Spleen (tissue), 7 donors: ENCODE results near the gene LTBP1.

ENCODE experiments used
- CTCF ChIP-seq, 11 experiments: fragments of 200-600 bp in 7 of 11; fragments of 450-650 bp in 4 of 11; sonication (generic) in 4 of 11; IDR thresholded peaks in 8 of 11; conservative IDR thresholded peaks in 3 of 11; 1 replicate in 7 of 11; 2 replicates in 4 of 11; pipeline versions ENCODE4 v1.4.0 to v1.8.0; 2016 to 2021; ENCODE audit warnings: antibody characterized with exemption in 11 of 11, inconsistent platforms in 4 of 11, mild to moderate bottlenecking in 1 of 11
- POLR2A ChIP-seq, 3 donors: fragments of 450-650 bp; IDR thresholded peaks; one replicate each; pipeline ENCODE4 v1.5.1; 2017; ENCODE audit warnings: antibody characterized with exemption in 3 of 3, mild to moderate bottlenecking in 1 of 3
- donor health status: DM: no; HTN: no; CAD: no; lungs with moderate emphysema.
- donor health status: DM: no; HTN: no; CAD: no.
- donor health status: DM: no; HTN: no; CAD: no.

GRCh38 chr2:32969444-32970162 lies 22.9 kb downstream of the LTBP1 start:
- no peak for TF ChIP-seq CTCF (IDR thresholded peaks at IDR 0.05 in 8 of 11, conservative IDR thresholded peaks at IDR 0.05 in 3 of 11)
- TF ChIP-seq POLR2A (IDR thresholded peaks at IDR 0.05) = no peak
